Measurements from ENCODE around the gene SOX12. TPM values are rescaled to one million over a fixed set of nuclear protein-coding genes. Genes with fewer than 3 reads are reported as not detected.

Gene SOX12
- 2.1 and 3.1 TPM in 2 replicates for total RNA-seq

DNA sequence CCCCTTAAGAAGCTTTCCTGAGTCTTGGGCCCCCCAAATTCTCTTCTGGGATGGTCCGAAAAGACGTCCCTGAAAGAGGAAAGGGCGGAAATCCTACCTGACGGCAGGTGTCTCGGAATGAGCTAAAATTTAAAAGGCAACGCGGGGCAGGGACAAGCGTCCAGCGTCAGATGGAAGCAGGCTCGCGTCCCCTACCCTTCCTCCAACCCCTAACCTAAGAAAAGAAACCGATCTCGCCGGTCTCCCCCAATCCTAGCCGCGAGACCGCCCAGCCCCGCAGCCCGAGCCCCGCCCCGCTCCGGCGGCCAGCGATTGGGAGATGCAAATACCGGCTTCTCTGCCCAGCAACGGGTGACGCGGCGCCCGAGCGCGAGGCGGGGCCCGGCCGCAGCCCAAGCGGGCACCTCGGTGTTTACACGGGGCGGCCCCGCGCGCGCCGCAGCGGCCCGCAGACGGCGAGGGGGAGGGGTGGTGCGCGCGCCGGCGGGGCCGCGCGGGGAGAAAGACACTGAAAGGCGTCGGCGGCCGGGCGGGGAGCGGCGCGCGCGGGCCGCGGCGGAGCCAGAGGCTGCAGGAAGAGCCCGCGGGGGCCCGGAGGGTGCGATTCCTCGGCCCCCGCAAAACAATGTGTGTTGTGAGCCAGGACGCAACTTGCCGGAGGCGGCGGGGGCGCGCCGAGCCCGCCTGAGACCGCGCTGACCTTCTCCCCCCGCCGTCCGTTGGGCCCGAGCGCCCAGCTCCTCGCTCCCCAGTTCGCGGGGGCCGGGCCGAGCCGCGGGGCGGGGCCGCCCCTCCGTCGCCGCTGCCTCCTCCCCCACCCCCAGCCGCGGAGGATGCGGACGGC is at the start of gene SOX12:
Gene SOX12 (plus strand): TSS at position 508 of the 844 bp plus-strand sequence. CDS start 373 bp downstream, outside the sequence.

GRCh38 chr20:290084-290831 is 35.1 kb upstream of the SOX12 start, which contains the start of gene C20orf96:
Gene C20orf96, minus strand, starts transcription at chr20:290750. Its CDS starts 140 bp downstream, at chr20:290610.

GRCh38 chr20:297098-297924 is 28.0 kb upstream of the SOX12 start, which contains the start of gene ZCCHC3:
Gene ZCCHC3, plus strand, starts transcription at chr20:297570. Its CDS starts 17 bp downstream, at chr20:297587.

GRCh38 chr20:346640-347316 is 21.4 kb downstream of the SOX12 start, which contains the start of gene NRSN2:
Gene NRSN2, plus strand, starts transcription at chr20:347111. Its CDS starts 2,533 bp downstream, at chr20:349644.

Other genes starting within 250 kb of the SOX12 start
- gene DEFB125, start 237.9 kb upstream of the SOX12 start, total RNA-seq: not detected in 2 replicates
- not detected in 2 replicates for gene DEFB126, start 183.0 kb upstream of the SOX12 start, total RNA-seq
- not detected in 2 replicates for gene DEFB127, start 168.1 kb upstream of the SOX12 start, total RNA-seq
- gene DEFB128, start 135.8 kb upstream of the SOX12 start, total RNA-seq: not detected in 2 replicates
- not detected in 2 replicates for gene DEFB129, start 98.3 kb upstream of the SOX12 start, total RNA-seq
- not detected in 2 replicates for gene DEFB132, start 67.8 kb upstream of the SOX12 start, total RNA-seq
- 2.4 and 2.6 TPM in 2 replicates for gene C20orf96, start 34.8 kb upstream of the SOX12 start, total RNA-seq
- 9.0 and 11.6 TPM in 2 replicates for gene ZCCHC3, start 28.0 kb upstream of the SOX12 start, total RNA-seq
- gene NRSN2, start 21.6 kb downstream of the SOX12 start, total RNA-seq: 14.5 and 18.2 TPM in 2 replicates
- gene TRIB3, start 55.2 kb downstream of the SOX12 start, total RNA-seq: 35.8 and 82.1 TPM in 2 replicates
- gene RBCK1, start 82.7 kb downstream of the SOX12 start, total RNA-seq: 49.4 and 54.0 TPM in 2 replicates
- gene TBC1D20, start 137.0 kb downstream of the SOX12 start, total RNA-seq: 30.3 and 38.5 TPM in 2 replicates
- gene CSNK2A1, start 218.2 kb downstream of the SOX12 start, total RNA-seq: 98.6 and 102 TPM in 2 replicates

Data from smooth muscle cell of bladder (primary cell).